Fibroblast of the aortic adventitia (primary cell): ENCODE data around the gene ABHD2. TPM values are rescaled to one million over a fixed set of nuclear protein-coding genes. Genes with fewer than 3 reads are reported as not detected.

ENCODE experiments used
- DNase-seq: peaks from one replicate; pipeline ENCODE4 v3.0.0-alpha.2; 2010; ENCODE audit warnings: low read depth
- H3K4me3 ChIP-seq: 2 replicates; pipeline ENCODE4 v1.5.1; 2011; ENCODE audit warnings: low read depth, mild to moderate bottlenecking, control low read depth, low read length, moderate library complexity
- CTCF ChIP-seq: IDR thresholded peaks from 2 replicates; pipeline ENCODE4 v1.5.1; 2011; ENCODE audit warnings: mild to moderate bottlenecking, low read length, control low read depth, inconsistent platforms; ENCODE audit not compliant: insufficient read depth
- total RNA-seq: library from RNA; depleted of rRNA; stranded (reverse); fragments of >200 nt; gene quantifications from 2 replicates; pipeline ENCODE4 v1.2.3, GENCODE V29; 2012; ENCODE audit warnings: low replicate concordance

ABHD2 gene
- total RNA-seq, 1 donor, result 100 TPM

GRCh38 chr15:89107984-89108383 is 19.7 kb downstream of the ABHD2 start:
- TF ChIP-seq CTCF, result no peak
- DNase-seq, result no peak
- no peak overlapping the region for H3K4me3 ChIP-seq

GRCh38 chr15:89108835-89109234 is 20.6 kb downstream of the ABHD2 start:
- no peak for TF ChIP-seq CTCF

GRCh38 chr15:89109238-89109637 is 21.0 kb downstream of the ABHD2 start:
- no peak for DNase-seq
- H3K4me3 ChIP-seq, result no peak overlapping the region
- no peak for TF ChIP-seq CTCF

More at GRCh38 chr15:89108835-89109234, 20.6 kb downstream of the ABHD2 start:
- no peak for DNase-seq
- H3K4me3 ChIP-seq, result no peak overlapping the region

GRCh38 chr15:89110060-89110459 is 21.8 kb downstream of the ABHD2 start:
- no peak for TF ChIP-seq CTCF
- no peak overlapping the region for H3K4me3 ChIP-seq
- no peak for DNase-seq

GRCh38 chr15:89111352-89111751 is 23.1 kb downstream of the ABHD2 start:
- DNase-seq, result no peak
- H3K4me3 ChIP-seq, result no peak overlapping the region
- TF ChIP-seq CTCF, result no peak

GRCh38 chr15:89111961-89112340 is 23.7 kb downstream of the ABHD2 start:
- no peak for DNase-seq
- no peak for TF ChIP-seq CTCF
- no peak overlapping the region for H3K4me3 ChIP-seq

GRCh38 chr15:89112341-89112971 is 24.2 kb downstream of the ABHD2 start:
- H3K4me3 ChIP-seq, result no peak overlapping the region
- DNase-seq, result peak; percentile 62
- no peak for TF ChIP-seq CTCF
